SU-DHL-6 (cell line): ENCODE results near the gene ZNF587.
"Not testable (repeated sequence)": the region's sequence is repeated elsewhere in the genome, so short reads cannot be mapped to it uniquely, and the experiment has no call there.

ENCODE experiments used
- H2AFZ ChIP-seq: fragments of 200-600 bp; sonication (generic); 2 replicates; pipeline ENCODE4 v1.6.1; 2014; ENCODE audit warnings: low read depth, mild to moderate bottlenecking, moderate library complexity, mixed read lengths, antibody characterized with exemption, low read length; ENCODE audit not compliant: severe bottlenecking
- H3F3A ChIP-seq: fragments of 200-600 bp; shearing (Covaris generic); 2 replicates; pipeline ENCODE4 v1.6.0; 2016; ENCODE audit warnings: antibody characterized with exemption, mild to moderate bottlenecking; ENCODE audit not compliant: insufficient read depth
- H3K27ac ChIP-seq: fragments of 200-600 bp; sonication (generic); 2 replicates; pipeline ENCODE4 v1.5.1; 2016; ENCODE audit warnings: low read depth, mild to moderate bottlenecking, low read length, moderate library complexity, mixed read lengths
- H3K27me3 ChIP-seq: fragments of 200-600 bp; sonication (generic), shearing (Covaris generic); 2 replicates; pipeline ENCODE4 v1.6.0; 2014; ENCODE audit warnings: mild to moderate bottlenecking, low read length
- H3K36me3 ChIP-seq: fragments of 200-600 bp; sonication (generic); 2 replicates; pipeline ENCODE4 v1.6.1; 2014; ENCODE audit warnings: mild to moderate bottlenecking, low read length, mixed read lengths
- H3K4me2 ChIP-seq: fragments of 300-600, 200-600 bp; shearing (Covaris generic), sonication (generic); 2 replicates; pipeline ENCODE4 v1.6.0; 2014; ENCODE audit warnings: low read length, low read depth, mild to moderate bottlenecking; ENCODE audit not compliant: poor library complexity, severe bottlenecking
- H3K4me3 ChIP-seq: fragments of 200-600 bp; sonication (generic); 2 replicates; pipeline ENCODE4 v1.5.1; 2014; ENCODE audit warnings: antibody characterized with exemption, low read length, mild to moderate bottlenecking, mixed read lengths; ENCODE audit not compliant: insufficient read depth, poor library complexity, severe bottlenecking
- H3K79me2 ChIP-seq: fragments of 200-600 bp; sonication (generic); 2 replicates; pipeline ENCODE4 v1.6.1; 2014; ENCODE audit warnings: mild to moderate bottlenecking, low read length, moderate library complexity; ENCODE audit not compliant: insufficient read depth
- H3K9ac ChIP-seq: fragments of 200-600 bp; sonication (generic); 2 replicates; pipeline ENCODE4 v1.7.0; 2014; ENCODE audit warnings: mild to moderate bottlenecking, low read length
- H3K9me2 ChIP-seq: fragments of 200-600 bp; sonication (generic); replicated peaks from 2 replicates; pipeline ENCODE4 v1.6.1; 2014; ENCODE audit warnings: low read length; ENCODE audit not compliant: insufficient read depth
- H3K9me3 ChIP-seq: fragments of 200-600 bp; sonication (generic); 2 replicates; pipeline ENCODE4 v1.6.1; 2014; ENCODE audit warnings: low read length, mixed read lengths; ENCODE audit not compliant: insufficient read depth
- H4K20me1 ChIP-seq: fragments of 200-600 bp; sonication (generic); 2 replicates; pipeline ENCODE4 v1.6.1; 2014; ENCODE audit warnings: low read depth, mild to moderate bottlenecking, antibody characterized with exemption, low read length, moderate library complexity, mixed read lengths
- EZH2phosphoT487 ChIP-seq: fragments of 200-600 bp; sonication (generic), shearing (Covaris generic); conservative IDR thresholded peaks from 2 replicates; pipeline ENCODE4 v1.6.1; 2018; ENCODE audit warnings: mild to moderate bottlenecking, antibody characterized with exemption, low read length, moderate library complexity, mixed read lengths
- TF ChIP-seq, protein P1 (sequence below): fragments of 200-600 bp; sonication (generic); IDR thresholded peaks from one replicate; pipeline ENCODE4 v1.5.1; 2017; ENCODE audit warnings: antibody characterized with exemption, mild to moderate bottlenecking, low read length, moderate library complexity; ENCODE audit not compliant: insufficient read depth, poor library complexity, severe bottlenecking

Gene ZNF587

DNA sequence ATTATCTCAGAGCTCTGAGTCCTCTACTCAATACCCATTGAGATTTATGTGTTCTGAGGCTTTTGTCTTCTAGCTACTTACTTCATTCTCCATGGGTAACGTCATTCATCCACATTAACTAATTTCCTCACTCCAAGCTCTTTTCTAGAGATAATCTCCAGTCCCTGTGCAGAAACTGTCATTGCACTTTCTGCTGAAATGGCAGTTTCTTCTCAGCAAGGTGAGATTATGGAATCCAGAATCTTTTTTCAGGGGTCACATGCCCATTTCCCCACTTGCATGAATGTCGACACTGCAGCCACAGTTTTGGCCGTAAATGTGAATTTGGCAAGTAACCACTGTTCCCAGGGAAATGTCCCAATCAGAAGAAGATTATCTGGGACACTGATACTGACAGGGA, 12.7 kb downstream of the ZNF587 start:
- not testable (repeated sequence) for H3K27me3 ChIP-seq, H3K79me2 ChIP-seq, H3K9ac ChIP-seq, H3K4me2 ChIP-seq, H2AFZ ChIP-seq, H3K27ac ChIP-seq, H3K4me3 ChIP-seq, H4K20me1 ChIP-seq, H3F3A ChIP-seq, H3K9me2 ChIP-seq, H3K9me3 ChIP-seq
- H3K36me3 ChIP-seq = peaks cover 13% of the 10 kb centered on the region; the same call in 1 of the 2 replicates

DNA sequence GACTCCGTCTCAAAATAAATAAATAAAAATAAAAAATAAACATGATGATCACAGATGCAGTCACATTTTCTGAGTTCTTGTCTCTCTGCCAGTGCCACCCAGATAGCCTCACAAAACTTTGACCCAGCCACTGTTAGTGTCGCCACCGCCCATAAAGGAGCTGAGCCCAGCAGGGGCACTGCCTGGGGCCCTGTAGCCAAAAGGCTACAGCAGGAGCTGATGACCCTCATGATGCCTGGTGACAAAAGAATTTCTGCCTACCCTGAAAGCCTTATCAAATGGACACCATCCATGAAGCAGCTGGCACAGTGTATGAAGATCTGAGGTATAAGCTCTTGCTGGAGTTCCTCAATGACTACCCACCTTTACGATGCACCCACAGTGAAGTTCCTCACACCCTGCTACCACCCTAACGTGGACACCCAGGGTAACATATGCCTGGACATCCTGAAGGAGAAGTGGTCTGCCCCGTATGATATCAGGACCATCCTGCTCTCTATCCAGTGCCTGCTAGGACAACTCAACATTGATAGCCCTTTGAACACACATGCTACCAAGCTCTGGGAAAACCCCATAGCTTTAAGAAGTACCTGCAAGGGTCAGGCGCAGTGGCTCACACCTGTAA, 18.3 kb downstream of the ZNF587 start:
- TF ChIP-seq, protein P1, sequence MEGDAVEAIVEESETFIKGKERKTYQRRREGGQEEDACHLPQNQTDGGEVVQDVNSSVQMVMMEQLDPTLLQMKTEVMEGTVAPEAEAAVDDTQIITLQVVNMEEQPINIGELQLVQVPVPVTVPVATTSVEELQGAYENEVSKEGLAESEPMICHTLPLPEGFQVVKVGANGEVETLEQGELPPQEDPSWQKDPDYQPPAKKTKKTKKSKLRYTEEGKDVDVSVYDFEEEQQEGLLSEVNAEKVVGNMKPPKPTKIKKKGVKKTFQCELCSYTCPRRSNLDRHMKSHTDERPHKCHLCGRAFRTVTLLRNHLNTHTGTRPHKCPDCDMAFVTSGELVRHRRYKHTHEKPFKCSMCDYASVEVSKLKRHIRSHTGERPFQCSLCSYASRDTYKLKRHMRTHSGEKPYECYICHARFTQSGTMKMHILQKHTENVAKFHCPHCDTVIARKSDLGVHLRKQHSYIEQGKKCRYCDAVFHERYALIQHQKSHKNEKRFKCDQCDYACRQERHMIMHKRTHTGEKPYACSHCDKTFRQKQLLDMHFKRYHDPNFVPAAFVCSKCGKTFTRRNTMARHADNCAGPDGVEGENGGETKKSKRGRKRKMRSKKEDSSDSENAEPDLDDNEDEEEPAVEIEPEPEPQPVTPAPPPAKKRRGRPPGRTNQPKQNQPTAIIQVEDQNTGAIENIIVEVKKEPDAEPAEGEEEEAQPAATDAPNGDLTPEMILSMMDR = no peak
- no peak for TF ChIP-seq EZH2phosphoT487
- Histone ChIP-seq H3K4me3 (no peak overlapping the region), H3K9me2 (no peaks in the 10 kb centered on the region), H3K4me2 (no peak overlapping the region), H3K79me2 (0 out of 2 replicates have a peak, but pooled peaks cover 5% of the 10 kb centered on the region), H3F3A (peaks cover 17% of the 10 kb centered on the region; the same call in 1 of the 2 replicates), H3K9ac (no peak overlapping the region), H3K27me3 (no peaks in the 10 kb centered on the region), H3K27ac (no peak overlapping the region), H3K9me3 (no peaks in the 10 kb centered on the region), H3K36me3 (peaks cover 15% of the 10 kb centered on the region; the same call in 1 of the 2 replicates), H4K20me1 (no peaks in the 10 kb centered on the region), H2AFZ (no peak overlapping the region)

DNA sequence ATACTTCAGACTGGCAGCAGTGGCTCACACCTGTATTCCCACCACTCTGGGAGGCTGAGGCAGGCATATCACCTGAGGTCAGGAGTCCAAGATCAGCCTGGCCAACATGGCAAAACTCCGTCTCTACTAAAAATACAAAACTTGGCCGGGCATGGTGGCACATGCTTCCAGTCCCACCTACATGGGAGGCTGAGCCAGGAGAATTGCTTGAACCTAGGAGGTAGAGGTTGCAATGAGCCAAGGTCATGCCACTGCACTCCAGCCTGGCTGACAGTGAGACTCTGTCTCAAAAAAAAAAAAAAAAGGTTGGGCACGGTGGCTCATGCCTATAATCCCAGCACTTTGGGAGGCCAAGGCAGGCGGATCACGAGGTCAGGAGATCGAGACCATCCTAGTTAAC, 20.0 kb downstream of the ZNF587 start:
- not testable (repeated sequence) for H3K4me2 ChIP-seq, H3K9ac ChIP-seq, H4K20me1 ChIP-seq, H3K4me3 ChIP-seq, H3K9me3 ChIP-seq, H3K27me3 ChIP-seq, H3K27ac ChIP-seq, H2AFZ ChIP-seq, H3K79me2 ChIP-seq, H3K9me2 ChIP-seq
- H3K36me3 ChIP-seq = peaks cover 27% of the 10 kb centered on the region
- H3F3A ChIP-seq = peaks cover 17% of the 10 kb centered on the region; the same call in 1 of the 2 replicates

DNA sequence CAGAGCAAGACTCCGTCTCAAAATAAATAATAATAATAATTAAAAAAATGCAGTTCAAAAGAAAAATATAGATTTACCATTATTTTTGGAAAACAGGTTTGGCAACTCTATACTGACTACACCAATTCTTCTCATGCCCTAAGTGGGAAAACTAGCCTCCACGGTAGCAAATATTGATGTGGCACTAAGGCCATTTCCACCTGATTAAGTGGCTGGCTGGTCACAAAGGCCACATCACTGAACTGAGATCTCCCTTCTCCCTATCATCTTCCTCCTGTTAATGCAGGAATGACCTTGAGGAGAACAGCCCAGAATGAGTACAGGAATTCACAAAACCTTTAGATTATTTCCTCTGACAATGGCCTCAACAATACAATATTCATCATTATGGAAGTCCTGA, 20.6 kb downstream of the ZNF587 start:
- Histone ChIP-seq H3K79me2 (0 out of 2 replicates have a peak, but pooled peaks cover 5% of the 10 kb centered on the region), H3K27me3 (no peaks in the 10 kb centered on the region), H3K9me2 (no peaks in the 10 kb centered on the region), H3K9ac (no peak overlapping the region), H3K4me3 (no peak overlapping the region), H3K27ac (no peak overlapping the region), H3K4me2 (no peak overlapping the region), H3F3A (0 out of 2 replicates have a peak, but pooled peaks cover 13% of the 10 kb centered on the region), H3K9me3 (peaks cover 7% of the 10 kb centered on the region; the same call in 1 of the 2 replicates), H4K20me1 (no peaks in the 10 kb centered on the region), H3K36me3 (peaks cover 24% of the 10 kb centered on the region), H2AFZ (no peak overlapping the region)
- TF ChIP-seq, protein P1 = no peak
- no peak for TF ChIP-seq EZH2phosphoT487
